ENCODE data around the gene ABCF1.
"Not testable (repeated sequence)": the region's sequence is repeated elsewhere in the genome, so short reads cannot be mapped to it uniquely, and the experiment has no call there.

The ABCF1 gene

DNA sequence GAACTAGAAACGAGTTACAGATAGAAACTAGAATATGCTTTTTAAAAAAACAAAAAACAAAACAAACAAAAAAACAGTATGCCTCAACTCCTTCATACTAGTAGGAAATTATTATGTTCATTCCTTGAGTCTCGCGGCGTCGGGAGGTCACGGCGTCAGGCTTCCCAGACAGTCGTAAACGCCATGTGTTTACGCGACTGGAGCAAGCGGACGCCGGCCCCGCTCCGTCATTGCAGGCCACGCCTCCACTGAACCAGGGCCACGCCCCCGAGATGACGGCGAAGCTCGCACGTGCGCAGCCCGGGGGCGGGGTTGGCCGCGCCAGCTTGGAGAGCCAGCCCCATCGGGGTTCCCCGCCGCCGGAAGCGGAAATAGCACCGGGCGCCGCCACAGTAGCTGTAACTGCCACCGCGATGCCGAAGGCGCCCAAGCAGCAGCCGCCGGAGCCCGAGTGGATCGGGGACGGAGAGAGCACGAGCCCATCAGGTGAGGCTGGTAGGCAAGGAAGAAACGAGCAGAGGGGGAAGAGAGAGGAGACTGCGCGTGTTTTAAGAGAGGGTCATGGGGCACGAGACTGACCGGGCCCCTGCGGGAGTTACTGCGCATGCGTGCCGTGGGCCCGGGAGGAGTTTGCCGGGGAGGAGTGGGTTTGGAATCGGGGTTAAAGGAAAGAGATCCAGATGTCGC lies at the start of gene ABCF1:
Gene ABCF1, plus strand, starts transcription at position 368 of the 687 bp plus-strand sequence. Its CDS starts 46 bp downstream, at position 414.
- DNase-seq (ENCODE audit: low read depth in 2 of 2): peak; percentile 92 to 93

DNA sequence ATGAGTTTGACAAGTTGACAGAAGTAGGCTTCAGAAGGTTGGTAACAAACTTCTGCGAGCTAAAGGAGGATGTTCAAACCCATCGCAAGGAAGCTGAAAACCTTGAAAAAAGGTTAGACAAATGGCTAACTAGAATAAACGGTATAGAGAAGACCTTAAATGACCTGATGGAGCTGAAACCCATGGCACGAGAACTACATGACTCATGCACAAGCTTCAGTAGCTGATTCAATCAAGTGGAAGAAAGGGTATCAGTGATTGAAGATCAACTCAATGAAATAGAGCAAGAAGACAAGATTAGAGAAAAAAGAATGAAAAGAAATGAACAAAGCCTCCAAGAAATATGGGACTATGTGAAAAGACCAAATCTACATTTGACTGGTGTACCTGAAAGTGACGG lies 49.3 kb upstream of the ABCF1 start:
- not testable (repeated sequence) for DNase-seq (ENCODE audit: low read depth in 2 of 2)

DNA sequence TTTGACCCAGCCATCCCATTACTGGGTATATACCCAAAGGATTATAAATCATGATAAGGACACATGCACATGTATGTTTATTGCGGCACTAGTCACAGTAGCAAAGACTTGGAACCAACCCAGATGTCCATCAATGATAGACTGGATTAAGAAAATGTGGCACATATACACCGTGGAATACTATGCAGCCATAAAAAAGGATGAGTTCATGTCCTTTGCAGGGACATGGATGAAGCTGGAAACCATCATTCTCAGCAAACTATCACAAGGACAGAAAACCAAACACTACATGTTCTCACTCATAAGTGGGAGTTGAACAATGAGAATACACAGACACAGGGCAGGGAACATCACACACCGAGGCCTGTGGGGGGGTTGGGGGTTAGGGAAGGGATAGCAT lies 44.8 kb upstream of the ABCF1 start:
- not testable (repeated sequence) for DNase-seq (ENCODE audit: low read depth in 2 of 2)

DNA sequence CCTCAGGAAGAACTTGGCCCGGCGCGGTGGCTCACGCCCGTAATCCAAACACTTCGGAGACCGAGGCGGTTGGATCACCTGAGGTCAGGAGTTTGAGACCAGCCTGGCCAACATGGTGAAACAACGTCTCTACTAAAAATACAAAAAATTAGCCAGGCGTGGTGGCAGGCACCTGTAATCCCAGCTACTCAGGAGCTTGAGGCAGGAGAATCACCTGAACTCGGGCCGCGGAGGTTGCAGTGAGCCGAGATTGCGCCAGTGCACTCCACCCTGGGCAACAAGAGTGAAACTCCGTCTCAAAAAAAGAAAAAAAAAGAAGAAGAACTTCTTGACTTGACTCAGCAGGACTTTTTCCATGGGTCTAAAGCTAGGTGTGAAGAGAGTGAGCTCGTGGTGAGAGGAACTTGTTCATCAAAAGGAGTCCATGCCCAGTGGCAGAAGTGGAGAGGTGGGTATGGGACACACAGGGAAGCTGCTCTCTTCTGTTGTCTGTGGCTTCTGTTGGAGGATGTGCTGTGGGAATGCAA lies 41.8 kb upstream of the ABCF1 start:
- DNase-seq (ENCODE audit: low read depth in 2 of 2): not testable (repeated sequence)

DNA sequence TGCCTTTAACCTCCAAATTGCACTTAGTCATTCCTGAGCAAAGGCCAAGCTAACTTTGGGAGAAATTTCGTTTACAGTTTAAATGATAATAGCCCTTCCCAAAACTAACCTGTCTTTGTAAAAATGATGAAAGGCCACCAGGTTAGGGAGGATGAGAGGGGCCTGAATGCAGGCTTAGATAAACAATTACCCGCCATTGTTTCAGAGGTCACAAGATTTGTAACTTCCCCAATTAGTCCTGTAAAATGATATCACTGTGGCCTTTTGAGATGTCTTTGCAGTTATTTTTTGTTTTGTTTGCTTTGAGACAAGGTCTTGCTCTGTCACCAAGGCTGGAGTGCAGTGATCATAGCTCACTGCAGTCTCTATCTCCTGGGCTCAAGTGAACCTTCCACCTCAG lies 41.2 kb upstream of the ABCF1 start:
- no peak for DNase-seq (ENCODE audit: low read depth in 2 of 2)

DNA sequence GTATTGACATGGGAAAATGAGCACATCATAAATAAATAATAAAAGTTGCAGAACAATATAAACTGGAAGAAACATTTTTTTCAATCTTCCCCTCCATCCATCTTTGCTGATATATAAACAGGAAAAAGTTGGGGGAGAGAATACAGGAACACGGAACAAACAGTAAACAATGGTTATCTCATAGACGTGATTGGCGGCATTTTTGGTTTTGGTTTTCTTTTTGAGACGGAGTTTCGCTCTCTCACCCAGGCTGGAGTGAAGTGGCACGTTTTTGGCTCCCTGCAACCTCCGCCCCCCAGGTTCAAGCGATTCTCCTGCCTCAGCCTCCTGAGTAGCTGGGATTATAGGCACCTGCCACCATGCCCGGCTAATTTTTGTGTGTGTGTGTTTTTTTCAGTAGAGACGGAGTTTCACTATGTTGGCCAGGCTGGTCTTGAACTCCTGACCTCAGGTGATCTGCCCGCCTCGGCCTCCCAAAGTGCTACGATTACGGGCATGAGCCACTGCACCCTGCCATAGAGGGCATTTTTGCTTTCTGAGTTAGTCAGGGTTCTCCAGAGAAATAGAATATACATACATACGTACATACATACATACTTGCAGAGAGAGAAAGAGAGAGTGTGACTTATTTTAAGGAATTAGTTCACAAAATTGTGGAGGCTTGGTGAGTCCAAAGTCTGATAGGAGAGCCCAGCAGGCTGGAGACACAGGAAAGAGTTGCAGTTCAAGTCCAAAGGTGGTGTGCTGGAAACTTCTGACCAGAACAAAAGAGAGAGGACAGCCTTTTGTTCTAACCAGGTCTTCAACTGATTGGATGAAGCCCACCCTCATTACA lies 37.6 kb upstream of the ABCF1 start:
- DNase-seq (ENCODE audit: low read depth in 2 of 2): no peak

DNA sequence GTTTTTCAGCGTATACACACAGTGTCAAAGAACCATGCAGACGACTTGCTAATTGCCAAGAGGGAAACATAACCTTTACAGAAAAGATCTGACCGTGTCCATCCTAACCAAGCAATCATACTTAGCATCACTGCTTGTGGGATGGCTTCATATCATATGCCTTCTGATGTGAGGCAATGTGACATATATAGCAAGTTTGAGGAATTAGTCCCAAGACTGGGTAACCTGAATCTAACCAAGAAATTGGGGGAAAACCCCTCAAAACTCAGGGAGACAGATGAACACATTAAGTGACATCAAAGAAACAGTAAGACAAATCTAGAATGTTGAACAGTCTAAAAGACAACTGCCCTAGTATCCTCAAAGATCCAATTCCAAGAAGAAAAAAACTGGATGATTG lies 33.3 kb upstream of the ABCF1 start:
- no peak for DNase-seq (ENCODE audit: low read depth in 2 of 2)

DNA sequence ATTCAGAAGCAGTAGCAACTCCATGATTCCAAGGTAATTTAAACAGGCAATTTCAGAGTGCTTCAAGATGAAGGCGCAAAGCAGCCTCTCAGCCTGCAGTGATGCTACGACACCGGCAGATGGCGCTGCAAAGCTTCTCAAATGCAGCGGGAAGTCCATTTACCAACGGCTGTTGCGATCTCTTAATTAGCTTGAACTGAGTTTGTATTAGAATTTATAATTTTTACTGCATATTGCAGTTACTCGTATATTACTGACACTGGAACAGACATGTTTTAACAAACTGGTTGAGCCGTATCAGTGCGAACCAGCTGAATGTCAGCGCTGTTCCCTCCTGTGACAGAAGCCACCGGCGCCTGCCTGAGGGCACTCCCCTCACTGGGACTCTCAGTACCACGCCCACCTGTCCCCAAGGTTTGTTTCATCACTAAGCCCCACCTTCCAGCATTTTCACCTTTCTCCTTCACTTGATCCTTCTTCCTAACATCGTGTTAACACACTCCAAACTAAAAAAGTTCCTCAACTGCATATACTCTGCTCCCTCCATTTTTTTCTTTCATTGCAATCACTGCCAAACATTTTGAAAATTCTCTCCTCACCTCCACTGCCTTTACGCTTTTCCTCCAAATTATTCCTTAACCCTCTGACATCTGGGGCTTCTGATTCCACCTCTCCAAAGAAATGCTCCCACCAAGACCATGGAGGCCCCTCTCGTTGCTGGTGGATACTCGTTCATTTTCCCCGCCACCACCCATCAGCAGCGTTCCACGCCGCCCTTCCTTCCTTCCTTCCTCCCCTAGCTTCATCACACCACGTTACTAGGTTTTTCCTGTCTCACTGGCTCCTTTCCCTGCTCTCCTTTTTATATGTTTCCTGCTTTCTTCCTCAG lies 29.5 kb upstream of the ABCF1 start:
- peak; percentile 55 to 56 for DNase-seq (ENCODE audit: low read depth in 2 of 2)

DNA sequence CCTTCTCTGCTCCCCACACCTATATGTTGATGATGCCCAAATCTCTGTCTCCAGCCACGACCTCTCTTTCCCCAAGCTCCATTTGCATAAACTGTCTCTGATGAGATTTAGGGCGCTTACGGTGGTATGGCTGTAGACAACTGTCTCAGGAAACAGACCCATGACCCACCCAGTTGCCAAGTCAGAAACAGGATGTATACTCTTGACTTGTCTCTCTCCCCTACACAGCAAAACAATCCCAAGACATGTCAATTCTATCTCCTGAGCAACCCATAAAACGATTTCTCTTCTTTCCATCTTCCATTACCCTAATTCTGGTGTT lies 28.9 kb upstream of the ABCF1 start:
- DNase-seq (ENCODE audit: low read depth in 2 of 2): no peak

DNA sequence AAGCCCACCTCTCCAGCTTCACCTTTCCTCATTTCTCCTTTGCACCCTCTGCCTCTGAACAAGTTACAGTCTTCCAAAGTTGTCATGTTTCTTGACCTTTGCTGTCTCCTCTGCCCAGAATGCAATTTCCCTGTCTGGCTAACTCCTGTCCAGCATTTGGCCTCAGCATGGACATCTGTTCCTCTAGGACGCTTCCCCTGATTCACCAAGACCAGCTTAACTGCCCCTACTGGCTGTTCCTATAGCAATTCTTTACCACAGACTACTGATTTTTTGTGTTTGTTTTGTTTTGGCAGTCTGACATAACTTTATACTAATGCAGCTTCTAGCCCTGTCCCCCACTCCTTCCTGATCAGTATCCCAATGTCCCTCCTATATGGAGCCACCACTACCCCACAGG lies 28.3 kb upstream of the ABCF1 start:
- no peak for DNase-seq (ENCODE audit: low read depth in 2 of 2)

DNA sequence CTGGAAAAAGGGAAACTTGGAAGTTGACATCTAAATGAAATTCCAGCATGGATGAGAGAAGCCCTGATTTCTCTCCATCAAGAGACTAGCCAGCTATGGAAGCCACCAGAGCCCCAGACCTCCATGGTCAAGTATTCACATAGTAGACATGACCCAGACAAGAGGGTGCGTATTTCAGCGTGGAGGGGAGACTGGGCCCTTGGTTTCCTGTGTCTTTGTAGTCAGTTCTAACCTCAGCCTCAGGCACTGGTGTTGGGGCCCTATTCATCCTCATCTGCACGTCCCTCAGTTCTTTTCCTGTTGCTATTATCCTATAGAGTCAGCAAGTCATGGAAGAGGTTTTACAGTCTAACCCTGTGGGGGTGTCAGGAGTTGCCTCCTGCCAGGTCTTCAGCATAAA lies 27.4 kb upstream of the ABCF1 start:
- no peak for DNase-seq (ENCODE audit: low read depth in 2 of 2)

DNA sequence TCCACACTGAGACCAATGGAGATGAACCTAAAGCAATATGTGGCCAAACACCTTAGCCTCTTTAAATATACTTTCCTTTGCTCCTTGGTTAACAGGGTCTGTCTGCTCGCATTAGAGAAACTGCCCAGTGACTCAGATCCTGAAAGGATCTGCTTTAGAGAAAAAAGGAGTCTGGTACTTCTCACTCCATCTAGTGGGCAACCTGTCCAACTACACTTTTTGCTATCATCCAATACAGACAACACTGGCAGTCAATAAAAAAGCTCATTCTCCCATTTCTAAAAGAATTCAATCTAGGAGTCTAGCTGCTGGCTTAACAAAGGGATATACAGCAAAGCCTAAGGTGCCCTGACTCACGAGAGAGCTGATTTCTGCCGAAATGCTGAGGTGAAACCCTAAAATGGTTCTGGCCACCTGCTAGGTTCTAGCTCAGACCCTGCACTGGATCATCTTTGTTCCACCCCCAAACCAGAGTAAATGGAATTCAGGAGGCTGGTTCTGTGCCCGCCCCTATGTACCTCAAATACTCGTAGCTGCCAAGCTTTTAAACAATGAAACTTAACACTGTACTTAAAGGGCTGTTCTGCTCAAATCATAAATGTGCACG lies 26.5 kb upstream of the ABCF1 start:
- DNase-seq (ENCODE audit: low read depth in 2 of 2): peak; percentile 39 to 46

DNA sequence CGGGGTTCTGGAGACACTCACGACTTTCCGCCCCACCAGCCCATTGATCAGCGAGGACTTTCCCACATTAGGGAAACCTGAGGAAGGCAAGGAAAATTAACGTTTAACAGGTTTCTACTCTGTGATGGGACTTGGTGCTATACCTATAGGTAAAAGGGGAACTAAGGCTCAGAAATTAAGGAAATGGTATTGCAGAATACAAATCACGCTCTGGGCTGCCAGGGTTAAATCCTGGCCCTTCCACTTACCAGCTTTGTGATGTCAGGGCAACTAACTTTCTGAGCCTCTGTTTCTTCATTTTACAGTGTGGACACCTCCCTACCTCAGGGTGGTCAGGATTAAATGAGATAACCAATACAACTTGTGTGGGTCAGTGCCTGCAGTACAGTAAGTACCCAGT lies 23.8 kb upstream of the ABCF1 start:
- DNase-seq (ENCODE audit: low read depth in 2 of 2): no peak

DNA sequence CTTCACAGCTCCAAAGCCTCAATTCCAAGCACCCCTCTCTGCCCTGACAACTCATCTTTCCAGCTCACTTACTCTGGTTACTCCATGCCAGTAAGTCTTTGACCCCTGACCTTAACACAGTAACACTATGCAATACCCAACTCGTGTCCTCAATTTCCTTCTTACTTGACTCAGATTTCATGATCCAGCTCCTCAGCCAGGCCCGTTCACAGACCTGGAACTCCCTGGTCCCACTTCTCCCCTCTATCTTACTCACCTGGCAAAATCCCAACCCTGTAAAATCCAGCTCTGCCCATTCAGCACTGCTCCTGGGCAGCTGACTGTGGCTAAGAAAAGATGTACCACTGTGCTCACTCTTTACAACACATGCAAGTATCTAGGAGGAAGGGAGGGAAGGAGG lies 22.9 kb upstream of the ABCF1 start:
- no peak for DNase-seq (ENCODE audit: low read depth in 2 of 2)

DNA sequence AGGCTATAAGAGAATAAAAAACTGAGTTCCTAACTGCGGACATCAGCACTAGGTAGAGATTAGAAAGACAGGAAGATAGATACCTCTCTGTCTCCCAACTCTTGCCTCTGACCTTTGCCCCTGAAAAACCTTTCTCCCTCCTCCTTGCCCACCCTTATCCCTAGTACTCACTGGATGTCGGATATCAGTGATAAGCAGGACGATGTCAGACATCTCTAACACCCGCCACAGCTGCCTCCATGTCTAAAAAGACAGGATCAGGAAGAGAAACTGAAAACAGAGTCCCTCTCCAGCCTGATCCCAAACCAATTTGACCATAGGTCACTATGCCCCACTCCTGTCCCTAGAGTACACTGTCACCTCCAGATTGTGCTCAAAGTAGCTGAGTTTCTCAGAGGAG lies 16.8 kb upstream of the ABCF1 start:
- DNase-seq (ENCODE audit: low read depth in 2 of 2): no peak

DNA sequence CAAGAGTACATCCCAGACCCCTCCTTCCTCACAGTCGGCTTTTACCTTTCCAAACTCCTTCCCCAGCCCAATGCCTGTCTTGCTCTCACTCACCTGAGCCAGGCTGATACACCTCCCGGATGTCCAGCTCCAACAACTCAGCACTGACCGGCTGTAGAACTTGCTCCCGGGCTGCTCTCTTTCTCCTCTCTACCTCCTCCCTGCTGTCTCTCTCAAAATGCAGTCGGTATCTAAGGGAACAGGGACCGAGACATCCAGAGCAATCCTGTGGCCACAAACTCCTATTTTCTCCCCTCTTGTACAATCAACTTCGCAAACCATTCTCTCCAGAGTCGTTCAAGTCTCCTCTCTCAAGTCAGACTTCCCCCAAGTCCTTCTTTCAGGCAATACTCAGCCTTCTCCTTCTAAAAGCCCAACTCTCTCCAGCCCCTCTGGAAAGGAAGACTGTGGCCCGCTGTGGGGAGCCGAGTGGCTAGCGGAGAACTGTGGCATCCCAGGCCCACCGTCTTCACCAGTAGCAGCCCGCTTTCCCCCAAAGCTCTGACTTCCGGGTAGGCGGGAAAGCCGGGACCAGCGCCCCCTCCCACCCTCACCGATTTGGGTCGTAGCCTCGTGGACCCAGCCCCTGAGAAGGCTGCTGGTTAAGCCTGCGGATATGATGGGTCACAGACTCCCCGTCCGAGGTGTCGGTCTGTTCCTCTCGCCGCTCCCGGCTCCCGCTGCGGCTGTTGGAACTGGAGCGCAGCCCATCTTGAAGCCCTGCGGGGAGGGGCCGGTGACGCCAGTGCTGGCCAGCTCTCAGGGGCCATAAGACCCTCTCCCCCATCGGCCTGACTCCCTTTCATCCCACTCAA lies 16.1 kb upstream of the ABCF1 start:
- DNase-seq (ENCODE audit: low read depth in 2 of 2): no peak

DNA sequence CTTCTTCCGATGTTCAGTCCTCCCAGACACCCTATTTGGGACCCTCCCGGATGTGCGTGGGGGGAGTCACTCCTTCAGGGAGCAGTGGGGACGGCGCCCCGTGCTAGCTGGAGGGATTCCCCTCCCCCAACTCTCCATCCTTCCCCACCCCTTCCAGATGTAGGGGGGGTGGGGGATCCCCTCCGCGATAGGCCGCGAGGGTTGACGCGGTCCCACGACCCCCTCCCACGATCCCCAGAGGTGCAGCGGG lies 15.5 kb upstream of the ABCF1 start:
- DNase-seq (ENCODE audit: low read depth in 2 of 2): no peak

DNA sequence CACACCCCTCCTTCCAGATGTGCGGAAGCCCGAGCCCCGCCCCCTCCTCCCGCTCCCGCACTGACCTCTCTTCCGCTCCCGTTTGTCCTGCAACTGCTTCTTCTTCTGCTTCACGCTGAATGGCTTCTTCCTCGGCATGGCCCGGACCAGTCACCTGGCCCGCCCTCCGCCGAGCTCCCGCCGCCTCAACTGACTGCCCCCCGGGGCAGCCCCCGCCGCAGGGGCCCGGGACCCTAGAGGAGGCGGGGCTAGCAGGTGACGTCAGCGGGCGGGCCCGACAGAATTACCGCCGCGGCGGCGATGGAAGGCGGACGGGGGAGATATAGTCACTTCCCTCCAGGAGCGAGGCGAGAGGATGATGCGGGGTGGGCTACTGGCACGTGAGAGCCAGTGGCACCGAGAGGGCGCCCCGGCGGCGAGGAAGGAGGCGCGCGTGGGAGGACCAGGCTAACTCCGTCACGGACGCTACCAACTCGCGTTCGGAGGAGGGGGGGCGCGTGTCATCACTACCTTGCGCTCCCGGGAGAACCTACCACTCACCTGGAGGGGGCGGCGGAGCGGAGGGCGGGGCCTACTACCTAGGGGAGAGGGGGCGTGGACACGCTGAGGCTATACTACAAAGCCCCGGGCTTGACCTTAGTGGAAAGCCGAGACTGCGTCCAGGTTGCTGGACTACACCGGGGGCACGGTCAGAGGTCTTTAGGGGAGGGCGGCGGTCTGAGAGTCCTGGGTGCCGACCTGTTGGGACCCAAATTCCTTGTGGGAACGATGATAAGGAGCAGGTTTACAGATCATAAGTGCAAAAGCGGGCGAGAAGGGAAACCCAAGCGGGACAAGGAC lies 15.0 kb upstream of the ABCF1 start, which contains the start of gene GNL1:
Gene GNL1, minus strand, starts transcription at position 424 of the 840 bp plus-strand sequence. Its CDS starts 286 bp downstream, at position 138.
- DNase-seq (ENCODE audit: low read depth in 2 of 2): peak; percentile 67 to 68

DNA sequence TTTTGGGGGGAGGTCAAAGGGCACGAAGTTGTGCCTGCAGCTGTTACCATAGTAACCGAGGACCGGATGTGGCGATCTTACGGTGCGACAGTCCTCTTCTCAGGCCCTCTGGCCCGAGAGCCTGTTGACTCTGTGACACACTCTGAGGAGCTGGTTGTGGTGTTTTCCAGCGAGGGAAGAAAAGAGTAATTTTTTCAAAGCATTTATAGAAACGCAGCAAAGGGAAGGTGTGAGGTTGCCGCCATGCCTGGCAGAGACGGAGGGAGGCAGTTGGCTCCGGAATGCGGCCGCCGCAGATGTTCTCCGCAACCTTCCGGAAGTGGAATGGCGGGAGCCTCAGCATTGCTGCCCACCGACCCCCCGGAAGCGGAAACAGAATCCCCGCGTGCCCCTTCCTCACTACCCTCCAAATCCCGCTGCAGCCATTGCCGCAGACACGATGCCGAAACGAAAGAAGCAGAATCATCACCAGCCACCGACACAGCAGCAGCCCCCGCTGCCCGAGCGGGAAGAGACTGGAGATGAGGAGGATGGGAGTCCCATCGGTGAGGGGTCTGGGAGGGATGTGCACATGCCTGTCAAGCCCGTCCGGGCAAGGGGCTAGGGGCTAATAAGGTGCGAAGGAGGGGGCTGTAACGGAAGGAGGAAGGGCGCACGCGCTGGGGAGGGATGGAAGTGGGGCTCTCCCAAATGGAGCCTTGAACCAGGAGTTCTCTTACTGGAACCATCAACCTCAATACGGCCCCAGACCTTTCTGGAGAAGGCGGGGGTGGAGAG lies 14.1 kb upstream of the ABCF1 start, which contains the start of gene PRR3:
Gene PRR3, plus strand, starts transcription at position 390 of the 777 bp plus-strand sequence. Its CDS starts 50 bp downstream, at position 440.
- DNase-seq (ENCODE audit: low read depth in 2 of 2): peak; percentile 68 to 75

Measured in fibroblast of skin of left quadriceps (primary cell).